Measurements from ENCODE around the gene EHD4.
A peak's percentile ranks its signal among the peaks of the same experiment; 100 is the strongest.

The EHD4 gene

GRCh38 chr15:41939986-41940385 lies 32.4 kb downstream of the EHD4 start:
- DNase-seq (ENCODE audit: low read depth in 3 of 3, low spot score in 1 of 3): no peak

DNA sequence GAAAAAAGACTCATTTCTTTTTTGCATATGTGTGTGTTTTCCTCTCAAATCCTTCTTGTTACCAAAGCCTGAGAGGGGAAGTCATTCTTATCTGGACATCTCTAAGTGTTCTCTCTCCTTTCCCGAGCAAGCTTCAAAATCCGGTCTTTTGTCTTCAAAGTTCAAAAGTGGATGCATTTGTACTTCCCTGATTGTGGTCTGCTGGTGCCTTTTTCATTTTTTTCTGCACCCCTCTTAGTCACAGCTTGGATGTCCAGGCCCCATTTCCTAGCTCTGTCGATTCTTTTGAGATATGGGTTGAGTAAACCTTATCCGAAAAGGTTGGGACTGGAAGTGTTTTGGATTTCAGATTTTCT lies 34.8 kb downstream of the EHD4 start:
- no peak for DNase-seq (ENCODE audit: low read depth in 3 of 3, low spot score in 1 of 3)

- peak; percentile 50 to 74 (median 60) for DNase-seq (ENCODE audit: low read depth in 3 of 3, low spot score in 1 of 3)
Measured at GRCh38 chr15:41936649-41937567, 35.4 kb downstream of the EHD4 start.

DNA sequence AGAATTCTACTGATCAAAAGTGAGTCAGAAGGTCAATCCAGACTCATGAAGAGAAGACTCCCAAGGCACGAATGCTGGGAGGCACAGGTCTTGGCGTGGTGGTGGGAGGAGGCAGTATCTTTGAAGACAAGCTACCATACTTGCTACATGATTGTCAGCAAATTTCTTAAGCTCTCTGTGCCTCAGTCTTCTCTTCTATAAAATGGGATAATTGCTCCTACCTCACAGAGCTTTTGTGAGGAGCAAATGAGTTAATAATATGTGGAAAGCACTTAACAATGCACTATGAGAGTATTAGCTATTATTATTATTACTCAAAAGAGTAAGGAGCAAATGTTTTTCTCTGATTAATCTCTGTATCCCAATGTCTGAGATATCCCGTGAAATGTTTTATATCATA lies 36.2 kb downstream of the EHD4 start:
- DNase-seq (ENCODE audit: low read depth in 3 of 3, low spot score in 1 of 3): no peak

DNA sequence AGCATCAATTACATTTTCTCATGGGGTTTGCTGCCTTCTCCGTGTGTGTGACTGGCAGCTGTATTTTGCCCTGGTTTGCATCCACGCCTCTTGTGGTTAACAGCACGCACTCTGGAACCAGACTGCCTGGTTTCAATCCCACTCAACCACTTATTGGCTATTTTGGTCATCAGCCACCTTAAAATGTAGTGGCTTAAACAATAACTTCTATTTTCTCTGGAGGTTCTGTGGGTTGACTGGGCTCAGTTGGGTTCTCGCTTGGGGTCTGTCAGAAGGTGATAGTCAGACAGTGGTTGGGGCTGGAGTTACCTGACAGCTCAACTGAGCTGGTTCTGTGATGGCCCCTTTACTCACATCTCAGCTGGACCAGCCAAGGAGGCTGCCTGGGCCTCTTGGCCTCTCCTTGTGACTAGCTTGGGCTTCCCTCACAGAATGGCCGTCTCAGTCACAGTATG lies 36.8 kb downstream of the EHD4 start:
- no peak for DNase-seq (ENCODE audit: low read depth in 3 of 3, low spot score in 1 of 3)

- peak; percentile 40 to 46 (median 46) for DNase-seq (ENCODE audit: low read depth in 3 of 3, low spot score in 1 of 3)
Measured at GRCh38 chr15:41934843-41935242, 37.5 kb downstream of the EHD4 start.

GRCh38 chr15:41933771-41934170 lies 38.6 kb downstream of the EHD4 start:
- no peak for DNase-seq (ENCODE audit: low read depth in 3 of 3, low spot score in 1 of 3)

GRCh38 chr15:41933326-41933725 lies 39.0 kb downstream of the EHD4 start:
- no peak for DNase-seq (ENCODE audit: low read depth in 3 of 3, low spot score in 1 of 3)

DNA sequence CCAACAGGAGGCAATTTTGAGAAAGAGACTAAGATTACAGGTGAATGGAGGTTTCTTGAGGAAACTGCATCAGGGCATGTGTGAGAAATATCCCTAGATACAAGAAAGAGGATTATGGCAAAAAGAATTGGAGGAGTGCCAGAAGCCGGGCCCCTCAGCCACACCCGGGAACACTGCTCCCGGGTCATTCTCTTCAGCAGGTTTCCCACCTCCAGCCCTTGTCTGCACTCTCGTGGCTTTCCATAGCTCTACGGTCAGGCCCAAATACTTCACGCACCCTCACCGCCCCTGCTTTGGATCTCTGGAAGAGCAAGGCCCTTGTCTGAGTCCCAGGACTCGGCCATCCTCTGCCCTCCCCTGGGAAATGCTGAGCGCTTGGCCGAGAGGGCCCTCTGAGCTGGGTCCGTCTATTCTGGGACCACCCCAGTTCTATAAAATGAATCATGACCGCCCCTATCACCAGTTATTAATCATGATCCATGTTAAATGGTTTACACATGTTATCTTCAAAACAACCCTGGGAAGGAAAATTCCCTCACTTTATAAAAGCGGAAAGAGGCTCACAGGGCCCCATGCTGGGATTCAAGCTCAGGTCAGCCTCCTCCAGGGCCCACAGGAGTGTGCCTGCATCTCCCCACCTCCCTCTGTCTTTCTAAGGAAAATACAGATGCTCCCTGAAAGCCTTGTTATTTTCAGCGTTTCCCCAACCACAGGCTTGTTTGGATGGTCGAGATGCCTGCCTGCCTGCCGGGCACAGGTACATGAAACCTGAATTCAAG lies 39.7 kb downstream of the EHD4 start:
- no peak for DNase-seq (ENCODE audit: low read depth in 3 of 3, low spot score in 1 of 3)

DNA sequence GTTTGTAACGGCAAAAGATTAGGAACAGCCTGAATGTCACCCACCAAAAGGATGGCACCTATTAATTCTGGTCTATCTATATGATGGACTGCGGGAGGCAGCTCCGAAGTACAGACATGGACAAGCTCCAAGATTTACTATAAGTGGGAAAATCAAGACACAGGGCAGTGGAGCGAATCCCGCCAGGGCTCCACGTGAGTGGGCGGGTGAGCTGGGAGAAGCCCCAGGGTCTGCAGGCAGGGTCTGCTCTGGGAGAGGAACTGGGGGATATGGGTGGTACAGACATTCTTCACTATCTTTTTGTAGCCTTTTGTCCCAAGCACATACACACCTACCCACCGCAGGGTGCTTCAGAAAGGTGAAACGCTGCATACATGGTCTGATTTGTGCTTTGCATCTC lies 40.3 kb downstream of the EHD4 start:
- no peak for DNase-seq (ENCODE audit: low read depth in 3 of 3, low spot score in 1 of 3)

- no peak for DNase-seq (ENCODE audit: low read depth in 3 of 3, low spot score in 1 of 3)
Measured at GRCh38 chr15:41930867-41931222, 41.5 kb downstream of the EHD4 start.

GRCh38 chr15:41930221-41930866 lies 42.0 kb downstream of the EHD4 start:
- no peak for DNase-seq (ENCODE audit: low read depth in 3 of 3, low spot score in 1 of 3)

DNA sequence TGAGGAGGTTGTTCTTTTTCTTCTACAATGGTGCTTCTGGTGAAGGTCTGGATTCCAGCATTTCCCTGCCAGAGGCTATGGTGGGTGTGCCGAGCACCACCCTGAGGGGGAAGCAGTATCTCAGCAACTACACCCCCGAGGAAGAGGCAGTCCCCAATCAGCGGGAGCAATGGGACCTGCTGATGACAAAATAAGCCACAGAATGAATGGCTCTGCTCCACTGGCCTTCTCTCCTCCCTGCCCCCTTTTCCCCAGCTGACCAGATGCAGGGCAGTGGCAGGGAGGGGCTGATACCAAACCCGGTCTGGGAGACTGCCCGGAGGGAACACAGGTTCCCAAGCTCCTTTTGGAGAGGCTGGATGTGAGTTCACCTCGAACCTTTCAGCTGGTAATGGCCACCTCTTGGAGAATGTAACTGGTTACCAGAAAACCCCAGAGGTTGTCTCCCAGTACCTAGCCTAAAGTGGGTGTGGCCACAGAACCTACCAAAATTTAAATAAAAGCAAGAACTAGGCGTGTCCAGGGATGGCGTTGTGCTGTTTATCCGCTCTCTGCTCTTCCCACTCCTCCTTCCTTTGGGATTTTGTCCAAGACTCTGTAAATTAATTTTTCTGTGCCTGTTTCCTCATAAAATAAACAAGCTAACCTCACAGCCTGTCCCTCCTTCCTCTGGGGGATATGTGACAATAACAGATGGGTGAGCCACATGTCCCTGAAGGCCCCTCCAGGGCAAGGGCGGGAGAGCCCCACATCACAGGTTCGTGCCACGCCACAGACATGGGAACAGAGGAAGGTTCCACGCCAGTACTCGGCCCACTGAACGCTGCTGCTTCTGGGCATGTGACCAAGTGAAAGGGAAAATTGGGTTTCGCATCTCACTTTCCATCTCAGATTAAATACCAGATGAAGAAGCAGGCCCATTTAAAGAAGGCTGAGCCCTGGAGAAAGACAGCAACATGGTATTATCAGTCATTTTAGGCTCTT lies 43.4 kb downstream of the EHD4 start:
- no peak for DNase-seq (ENCODE audit: low read depth in 3 of 3, low spot score in 1 of 3)

DNA sequence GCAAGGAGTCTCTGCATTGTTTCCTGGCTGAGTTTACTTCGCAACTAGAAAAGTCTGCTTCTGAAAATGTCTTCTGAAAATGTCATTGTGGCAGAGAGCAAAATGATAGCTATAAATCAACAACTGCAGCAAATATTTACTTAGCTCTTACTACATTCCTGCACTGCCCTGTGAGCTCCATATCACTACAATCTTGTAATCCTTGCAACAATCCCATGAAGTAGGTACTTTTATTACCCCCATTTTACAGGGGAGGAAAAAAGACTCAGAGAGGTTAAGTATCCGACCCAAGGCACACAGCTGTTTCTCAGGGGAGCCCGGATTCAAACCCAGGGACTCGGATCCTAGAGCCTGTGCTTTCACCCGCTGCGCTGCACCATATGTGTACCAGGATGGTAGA lies 44.3 kb downstream of the EHD4 start:
- DNase-seq (ENCODE audit: low read depth in 3 of 3, low spot score in 1 of 3): no peak

DNA sequence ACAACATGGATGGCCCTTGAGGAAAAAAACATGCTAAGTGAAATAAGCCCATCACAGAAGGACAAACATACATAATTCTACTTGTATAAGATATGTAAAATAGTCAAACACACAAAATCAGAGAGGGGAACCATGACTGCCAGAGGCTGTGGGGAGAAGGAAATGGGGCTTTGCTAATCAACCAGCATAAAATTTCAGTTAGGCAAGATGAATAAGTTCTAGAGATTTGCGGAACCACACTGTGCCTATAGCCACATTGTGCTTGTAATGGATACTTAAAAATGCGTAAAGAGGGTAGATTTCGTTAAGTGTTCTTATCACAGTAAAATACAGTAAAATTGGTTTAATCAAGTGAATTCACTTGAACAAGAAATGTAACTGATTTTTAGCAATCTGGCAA lies 44.8 kb downstream of the EHD4 start:
- no peak for DNase-seq (ENCODE audit: low read depth in 3 of 3, low spot score in 1 of 3)

DNA sequence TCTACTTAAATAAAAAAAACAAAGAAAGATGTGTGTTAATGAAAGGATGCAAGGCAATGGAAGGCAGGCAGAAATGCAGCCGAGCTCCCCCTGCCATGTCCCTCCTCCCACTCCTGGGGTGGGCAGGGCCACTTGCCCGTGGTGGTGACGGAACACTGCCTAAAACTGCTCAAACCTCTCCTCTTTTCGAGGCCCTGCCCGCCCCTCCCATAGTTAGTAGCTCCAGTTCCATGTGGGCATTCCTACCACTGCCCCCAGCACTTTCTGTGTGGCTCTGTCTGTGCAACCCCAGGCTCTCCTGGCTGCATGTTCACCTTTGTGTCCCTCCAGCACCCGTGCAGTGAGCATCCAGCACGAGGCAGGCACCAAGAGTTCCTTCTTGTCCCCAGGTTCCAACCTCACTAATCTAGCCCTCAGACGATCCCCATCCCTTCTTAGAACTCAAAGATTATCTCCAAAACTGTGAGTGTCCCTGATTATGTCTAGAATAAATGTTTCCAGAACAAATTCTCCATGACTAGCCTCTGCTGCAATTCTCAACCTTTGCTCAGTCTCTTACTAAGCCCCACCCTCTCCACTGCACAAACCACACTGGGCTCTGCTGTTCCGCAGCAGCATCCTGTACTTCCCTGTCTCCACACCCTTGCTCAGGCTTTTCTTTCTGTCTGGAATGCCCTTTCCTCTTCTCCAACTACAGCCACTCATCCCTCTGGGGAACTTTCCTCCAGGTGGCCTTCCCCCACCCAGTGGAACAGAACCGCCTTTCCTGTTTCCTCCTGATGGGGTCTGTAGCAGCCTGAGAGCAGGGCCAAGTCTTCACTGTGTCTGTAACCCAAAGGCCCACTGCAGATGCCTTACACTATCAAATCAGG lies 45.9 kb downstream of the EHD4 start:
- DNase-seq (ENCODE audit: low read depth in 3 of 3, low spot score in 1 of 3): no peak

DNA sequence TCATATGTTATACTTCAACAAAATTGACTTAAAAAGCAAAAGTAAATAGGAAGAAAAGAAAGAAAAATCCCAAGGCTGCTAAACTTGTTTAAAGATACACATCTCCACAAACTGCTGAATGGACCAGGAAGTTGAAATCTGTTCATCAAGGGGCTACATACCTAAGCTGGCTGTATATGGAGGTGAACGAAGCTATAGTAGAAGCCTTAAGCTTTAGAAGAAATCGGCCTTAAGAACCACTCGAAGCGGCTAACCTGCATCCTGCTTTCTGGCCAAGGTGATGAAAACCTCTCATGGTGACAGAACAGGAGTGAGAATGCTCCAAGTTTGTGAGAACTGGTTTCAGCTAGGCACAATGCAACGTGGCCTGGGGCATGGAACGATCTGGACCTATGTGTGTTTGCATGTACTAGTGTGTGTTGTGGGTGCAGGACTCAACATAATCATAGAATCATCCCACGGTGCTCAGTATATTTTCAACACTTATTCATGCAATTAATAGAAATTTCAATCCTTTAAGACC lies 47.2 kb downstream of the EHD4 start:
- DNase-seq (ENCODE audit: low read depth in 3 of 3, low spot score in 1 of 3): no peak

DNA sequence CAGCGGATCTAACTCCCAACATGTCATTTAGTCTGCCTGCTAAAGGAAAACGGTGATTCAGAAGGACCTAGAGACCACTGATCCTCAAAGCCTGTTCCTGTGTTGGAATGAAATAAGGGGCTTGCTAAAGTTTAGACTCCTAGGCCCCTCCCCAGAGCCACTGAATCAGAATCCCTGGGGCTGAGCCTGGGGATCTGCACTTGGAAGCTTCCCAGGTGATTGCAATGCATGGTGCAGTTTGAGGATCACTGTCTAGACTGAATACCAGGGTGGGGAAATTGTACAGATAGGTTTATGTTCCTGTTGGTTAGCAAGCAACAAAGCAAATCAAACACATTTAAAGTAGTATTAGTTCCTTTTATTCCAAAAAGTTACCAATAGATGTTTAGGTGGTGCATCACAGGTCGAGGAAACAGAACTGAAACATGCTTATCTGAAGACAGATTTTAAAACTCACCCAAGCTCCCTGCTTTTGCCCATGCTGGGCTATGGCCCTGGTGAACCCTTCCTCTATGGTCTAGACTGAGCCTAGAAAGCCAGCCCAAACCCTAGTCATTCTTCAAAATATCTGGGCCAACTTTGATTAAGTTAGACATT lies 48.9 kb downstream of the EHD4 start:
- DNase-seq (ENCODE audit: low read depth in 3 of 3, low spot score in 1 of 3): no peak

DNA sequence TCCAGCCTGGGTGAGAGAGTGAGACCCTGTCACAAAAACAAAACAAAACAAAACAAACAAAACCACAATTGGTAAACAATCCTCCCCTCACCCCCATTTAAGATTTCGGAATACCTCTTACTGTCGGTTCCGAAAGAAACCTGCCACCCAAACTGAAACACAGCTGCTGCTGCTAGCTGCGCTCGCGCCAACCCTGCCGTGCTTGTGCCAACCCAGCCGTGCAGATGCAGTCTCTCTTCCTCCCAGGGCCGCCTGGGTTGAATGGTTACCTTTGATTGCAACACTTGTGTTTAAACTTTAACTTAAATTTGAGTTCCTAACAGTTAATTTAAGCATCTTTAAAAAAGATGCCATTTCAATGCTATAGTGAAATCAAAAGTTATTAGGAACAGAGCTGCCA lies 50.0 kb downstream of the EHD4 start:
- DNase-seq (ENCODE audit: low read depth in 3 of 3, low spot score in 1 of 3): no peak

Data from stimulated activated CD4-positive, alpha-beta T cell treated with anti-CD3 and anti-CD28 coated beads, TNF-alpha, amount 100 ng/mL, for 1 hour (primary cell).